Uterus (tissue), 2 donors: ENCODE results near the gene ZDHHC7.

ENCODE experiments used
- POLR2A ChIP-seq, 2 donors: fragments of 450-650 bp; IDR thresholded peaks; one replicate each; pipeline ENCODE4 v1.6.1; 2016; ENCODE audit warnings: antibody characterized with exemption in 2 of 2, mild to moderate bottlenecking in 1 of 2, moderate library complexity in 1 of 2
- TF ChIP-seq, protein P1 (sequence below), 4 experiments: fragments of 200-600 bp in 2 of 4; fragments of 450-650 bp in 2 of 4; sonication (generic) in 2 of 4; IDR thresholded peaks; one replicate each; pipeline ENCODE4 v1.5.1; 2016 to 2019; ENCODE audit warnings: antibody characterized with exemption in 4 of 4, mild to moderate bottlenecking in 2 of 4, moderate library complexity in 1 of 4

DNA sequence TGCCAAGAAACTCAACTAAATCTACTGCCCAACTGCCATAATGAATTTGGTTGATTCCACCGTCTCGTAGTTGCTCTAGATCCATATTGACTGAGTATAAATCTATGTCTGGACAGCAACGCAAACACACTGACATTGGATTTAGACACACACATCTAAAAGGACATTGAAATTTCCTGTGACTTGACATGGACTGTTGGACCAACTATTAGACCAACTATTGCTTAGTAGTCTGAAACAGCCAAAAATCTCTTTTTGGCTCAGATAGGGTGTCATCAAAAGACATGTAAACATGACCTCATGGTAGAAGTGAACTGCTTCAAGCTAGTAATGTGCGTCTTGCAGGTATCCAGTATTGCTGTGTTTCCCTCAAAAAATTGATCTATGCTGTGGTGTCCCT lies 47.6 kb upstream of the ZDHHC7 start:
- TF ChIP-seq, protein P1, sequence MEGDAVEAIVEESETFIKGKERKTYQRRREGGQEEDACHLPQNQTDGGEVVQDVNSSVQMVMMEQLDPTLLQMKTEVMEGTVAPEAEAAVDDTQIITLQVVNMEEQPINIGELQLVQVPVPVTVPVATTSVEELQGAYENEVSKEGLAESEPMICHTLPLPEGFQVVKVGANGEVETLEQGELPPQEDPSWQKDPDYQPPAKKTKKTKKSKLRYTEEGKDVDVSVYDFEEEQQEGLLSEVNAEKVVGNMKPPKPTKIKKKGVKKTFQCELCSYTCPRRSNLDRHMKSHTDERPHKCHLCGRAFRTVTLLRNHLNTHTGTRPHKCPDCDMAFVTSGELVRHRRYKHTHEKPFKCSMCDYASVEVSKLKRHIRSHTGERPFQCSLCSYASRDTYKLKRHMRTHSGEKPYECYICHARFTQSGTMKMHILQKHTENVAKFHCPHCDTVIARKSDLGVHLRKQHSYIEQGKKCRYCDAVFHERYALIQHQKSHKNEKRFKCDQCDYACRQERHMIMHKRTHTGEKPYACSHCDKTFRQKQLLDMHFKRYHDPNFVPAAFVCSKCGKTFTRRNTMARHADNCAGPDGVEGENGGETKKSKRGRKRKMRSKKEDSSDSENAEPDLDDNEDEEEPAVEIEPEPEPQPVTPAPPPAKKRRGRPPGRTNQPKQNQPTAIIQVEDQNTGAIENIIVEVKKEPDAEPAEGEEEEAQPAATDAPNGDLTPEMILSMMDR (IDR thresholded peaks at IDR 0.05): no peak
- no peak for TF ChIP-seq POLR2A (IDR thresholded peaks at IDR 0.05)
